GM10266 (cell line): Measurements from ENCODE around the gene C11orf86.
"Not testable (repeated sequence)": the region's sequence is repeated elsewhere in the genome, so short reads cannot be mapped to it uniquely, and the experiment has no call there.

Source experiments
- DNase-seq: peaks from one replicate; pipeline ENCODE4 v3.0.0; 2012; ENCODE audit errors: extremely low spot score
- CTCF ChIP-seq: IDR thresholded peaks from 2 replicates; pipeline ENCODE4 v1.5.1; 2012; ENCODE audit warnings: mild to moderate bottlenecking, low read depth; ENCODE audit not compliant: control insufficient read depth, insufficient read depth; ENCODE audit errors: missing control alignments

Gene C11orf86

GRCh38 chr11:66996609-66997273, 21.6 kb downstream of the C11orf86 start:
- DNase-seq = no peak
- no peak for TF ChIP-seq CTCF

- TF ChIP-seq CTCF = no peak
- no peak for DNase-seq
Observed at GRCh38 chr11:66999555-66999954, 24.5 kb downstream of the C11orf86 start.

GRCh38 chr11:67001332-67001731, 26.2 kb downstream of the C11orf86 start:
- TF ChIP-seq CTCF = no peak
- DNase-seq = no peak

- TF ChIP-seq CTCF = no peak
- no peak for DNase-seq
Observed at GRCh38 chr11:67002297-67002913, 27.3 kb downstream of the C11orf86 start.

- TF ChIP-seq CTCF = no peak
- no peak for DNase-seq
Observed at GRCh38 chr11:67002921-67003411, 27.9 kb downstream of the C11orf86 start.

GRCh38 chr11:67005200-67005599, 30.1 kb downstream of the C11orf86 start:
- not testable (repeated sequence) for DNase-seq

GRCh38 chr11:67006029-67006884, 31.2 kb downstream of the C11orf86 start:
- DNase-seq = no peak
- TF ChIP-seq CTCF = no peak
